Upper lobe of right lung (tissue), 1 donor: ENCODE measurements around the gene FILIP1. TPM values are rescaled to one million over a fixed set of nuclear protein-coding genes. Genes with fewer than 3 reads are reported as not detected.

ENCODE experiments used
- ATAC-seq: fragments of 200-7000 bp; cut with Tn5 transposase; one replicate; pipeline ENCODE4 v1.9.1; 2020; ENCODE audit warnings: mild to moderate bottlenecking, moderate library complexity
- DNase-seq: peaks from one replicate; pipeline ENCODE4 v3.0.0-alpha.2; 2020
- H3K27ac ChIP-seq: fragments of 200-600 bp; one replicate; pipeline ENCODE4 v1.8.0; 2022
- H3K27me3 ChIP-seq: fragments of 200-600 bp; one replicate; pipeline ENCODE4 v1.8.0; 2022; ENCODE audit warnings: mild to moderate bottlenecking
- H3K36me3 ChIP-seq: fragments of 200-600 bp; one replicate; pipeline ENCODE4 v1.8.0; 2022
- H3K4me1 ChIP-seq: fragments of 200-600 bp; one replicate; pipeline ENCODE4 v1.8.0; 2022
- H3K4me3 ChIP-seq: fragments of 200-600 bp; one replicate; pipeline ENCODE4 v1.8.0; 2022; ENCODE audit warnings: mild to moderate bottlenecking
- H3K9me3 ChIP-seq: fragments of 200-600 bp; one replicate; pipeline ENCODE4 v1.8.0; 2022
- CTCF ChIP-seq: fragments of 200-600 bp; IDR thresholded peaks from one replicate; pipeline ENCODE4 v1.8.0; 2022; ENCODE audit warnings: antibody characterized with exemption
- intact Hi-C: fragments of 100-400 bp; cut with DNase I; formaldehyde crosslinking; loops from one replicate; pipeline ENCODE4 v1.11.0; 2022
- total RNA-seq: library from RNA; stranded (reverse); fragmentation: NEBNext Ultra II Directional; extraction: Animal tissue kit (Norgen Biotek cat#: 25700); gene quantifications from one replicate; pipeline ENCODE4 v1.2.1, GENCODE V29; 2021
- donor health status: DM: no; HTN: yes; CAD: no; lungs with severe emphysema.

FILIP1 gene
- total RNA-seq, 1 donor from 2014 or later: 21.6 TPM

GRCh38 chr6:75288023-75288422 lies 205.6 kb downstream of the FILIP1 start:
- Histone ChIP-seq H3K9me3 (no peaks in the 10 kb centered on the region), H3K4me3 (no peak overlapping the region), H3K4me1 (peaks cover 5% of the 10 kb centered on the region), H3K27me3 (no peaks in the 10 kb centered on the region), H3K36me3 (no peaks in the 10 kb centered on the region), H3K27ac (no peak overlapping the region)
- intact Hi-C loops: no loop called here
- DNase-seq (no peak), ATAC-seq (no peak)
- TF ChIP-seq CTCF: no peak

GRCh38 chr6:75287424-75287823 lies 206.2 kb downstream of the FILIP1 start:
- no peak for DNase-seq
- no peaks in the 10 kb centered on the region for H3K9me3 ChIP-seq
- H3K4me3 ChIP-seq: no peak overlapping the region
- peaks cover 5% of the 10 kb centered on the region for H3K4me1 ChIP-seq
- no peak overlapping the region for H3K27ac ChIP-seq
- H3K27me3 ChIP-seq: no peaks in the 10 kb centered on the region
- no peak for TF ChIP-seq CTCF
- no peaks in the 10 kb centered on the region for H3K36me3 ChIP-seq
- no peak for ATAC-seq
- intact Hi-C loops: no loop called here

- no peaks in the 10 kb centered on the region for H3K36me3 ChIP-seq
- ATAC-seq (no peak), DNase-seq (no peak)
- intact Hi-C loops: no loop called here
- no peak overlapping the region for H3K4me3 ChIP-seq
- H3K4me1 ChIP-seq: peaks cover 7% of the 10 kb centered on the region
- TF ChIP-seq CTCF: no peak
- no peaks in the 10 kb centered on the region for H3K27me3 ChIP-seq
- no peak overlapping the region for H3K27ac ChIP-seq
- H3K9me3 ChIP-seq: no peaks in the 10 kb centered on the region
Measured at GRCh38 chr6:75286955-75287354, 206.6 kb downstream of the FILIP1 start.

GRCh38 chr6:75285283-75285639 lies 208.3 kb downstream of the FILIP1 start:
- intact Hi-C loops: no loop called here
- Histone ChIP-seq H3K27me3 (no peaks in the 10 kb centered on the region), H3K4me3 (peak overlapping the region; percentile 86), H3K27ac (peak overlapping the region; percentile 93), H3K9me3 (no peaks in the 10 kb centered on the region), H3K4me1 (peaks cover 19% of the 10 kb centered on the region), H3K36me3 (no peaks in the 10 kb centered on the region)
- no peak for TF ChIP-seq CTCF
- no peak for DNase-seq
- ATAC-seq: no peak

- intact Hi-C loops: no loop called here
- H3K4me3 ChIP-seq: peak within 1 kb of the TSS; percentile 86
- TF ChIP-seq CTCF: no peak
- DNase-seq (peak; percentile 98), ATAC-seq (peak; percentile 100)
- peaks cover 25% of the 10 kb centered on the region for H3K4me1 ChIP-seq
- no peaks in the 10 kb centered on the region for H3K27me3 ChIP-seq
- H3K27ac ChIP-seq: peak within 1 kb of the TSS; percentile 93
- H3K36me3 ChIP-seq: no peaks in the 10 kb centered on the region
- H3K9me3 ChIP-seq: no peaks in the 10 kb centered on the region
Measured at GRCh38 chr6:75284632-75285282, 208.8 kb downstream of the FILIP1 start, which contains the start of gene TMEM30A. Gene TMEM30A (minus strand): TSS chr6:75284792. CDS start chr6:75284638, 154 bp downstream.
